GM21526 (cell line): Measurements from ENCODE around the gene CHCHD3.

ENCODE experiments used
- ATAC-seq: cut with Tn5 transposase; IDR thresholded peaks from one replicate; pipeline ENCODE4 v1.9.1; 2021; ENCODE audit warnings: moderate library complexity; ENCODE audit not compliant: unreplicated experiment, low FRiP score

CHCHD3 gene

DNA sequence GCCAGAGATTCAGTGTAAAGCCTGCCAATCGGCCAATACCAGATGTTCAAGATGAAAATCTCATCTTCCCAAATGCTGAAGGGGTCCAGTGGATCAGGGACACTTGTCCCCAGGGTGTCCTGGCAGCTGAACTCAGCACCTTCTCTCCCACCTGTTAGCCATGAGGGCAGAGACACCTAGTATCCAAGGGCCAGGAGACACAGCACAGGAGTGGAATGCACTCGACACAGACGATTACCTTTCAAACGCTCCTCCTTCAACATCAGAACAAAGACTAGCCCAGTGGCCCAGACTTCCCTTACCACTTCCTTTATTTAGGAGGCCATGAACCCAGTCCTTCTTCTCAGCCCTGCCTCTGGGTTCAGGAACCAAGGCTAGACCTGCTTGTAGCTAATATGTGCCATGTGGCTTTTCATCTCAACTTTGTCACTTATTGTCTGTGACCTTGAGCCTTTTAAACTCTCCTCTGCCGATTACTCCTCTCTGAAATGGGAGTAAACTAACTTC is 325.4 kb downstream of the CHCHD3 start:
- no peak for ATAC-seq

DNA sequence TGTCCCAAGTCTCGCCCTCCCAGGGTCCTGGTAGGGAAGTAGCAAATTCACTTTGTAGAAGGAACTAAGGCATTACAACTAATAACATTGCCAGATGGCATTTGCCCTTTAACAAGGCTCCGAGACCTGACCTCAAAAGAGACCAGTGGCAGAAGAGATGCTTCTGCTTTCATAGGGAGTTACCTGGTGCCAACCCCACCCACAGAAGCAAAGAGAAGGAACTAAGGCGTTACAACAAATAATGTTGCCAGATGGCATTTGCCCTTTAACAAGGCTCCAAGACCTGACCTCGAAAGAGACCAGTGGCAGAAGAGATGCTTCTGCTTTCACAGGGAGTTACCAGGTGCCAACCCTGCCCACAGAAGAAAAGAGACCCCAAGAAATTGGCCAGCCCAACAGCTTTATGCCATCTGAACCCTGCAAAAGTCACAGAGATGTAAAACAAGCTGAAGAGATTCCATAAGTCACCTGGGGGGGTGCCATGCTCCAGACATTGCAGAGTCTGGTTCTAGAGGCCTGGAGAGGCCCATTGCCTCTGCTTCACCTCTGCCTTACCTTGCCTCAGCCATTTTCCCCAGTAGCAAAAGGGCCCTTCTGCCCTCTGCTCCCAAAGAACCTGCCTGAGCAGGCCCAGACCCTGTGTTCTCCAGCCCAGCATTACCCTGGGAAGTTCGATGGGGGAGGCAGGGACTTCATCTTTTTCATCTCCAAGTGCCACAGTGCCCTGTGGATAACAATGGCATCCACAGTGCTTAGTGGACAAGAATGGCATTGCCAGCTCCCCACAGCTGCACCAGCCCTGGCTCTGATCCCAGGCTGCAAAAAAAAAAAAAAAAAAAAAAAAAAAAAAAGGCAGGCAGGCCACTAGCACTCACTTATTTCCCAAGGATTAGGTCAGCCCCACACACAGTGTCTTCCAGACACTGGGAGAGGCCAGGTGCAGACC is 326.1 kb downstream of the CHCHD3 start:
- no peak for ATAC-seq

DNA sequence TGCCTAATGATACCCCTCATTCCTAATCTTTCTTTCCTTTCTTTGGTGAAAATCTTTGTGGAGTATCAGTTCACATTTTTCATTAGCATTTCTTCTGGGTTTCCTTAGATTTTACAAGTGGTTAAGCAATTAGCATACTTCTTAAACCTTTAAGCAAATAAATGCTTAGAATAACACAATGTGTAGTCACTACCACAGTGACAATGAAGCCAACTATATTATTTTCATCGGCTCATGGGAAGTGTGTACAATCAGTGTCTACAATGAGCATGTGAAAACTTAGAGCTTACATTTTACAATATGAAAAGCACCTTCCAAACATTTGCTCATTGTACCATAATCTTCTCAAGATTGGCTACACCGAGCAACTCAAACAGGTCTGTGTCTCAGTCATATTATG is 329.5 kb downstream of the CHCHD3 start:
- ATAC-seq = no peak

DNA sequence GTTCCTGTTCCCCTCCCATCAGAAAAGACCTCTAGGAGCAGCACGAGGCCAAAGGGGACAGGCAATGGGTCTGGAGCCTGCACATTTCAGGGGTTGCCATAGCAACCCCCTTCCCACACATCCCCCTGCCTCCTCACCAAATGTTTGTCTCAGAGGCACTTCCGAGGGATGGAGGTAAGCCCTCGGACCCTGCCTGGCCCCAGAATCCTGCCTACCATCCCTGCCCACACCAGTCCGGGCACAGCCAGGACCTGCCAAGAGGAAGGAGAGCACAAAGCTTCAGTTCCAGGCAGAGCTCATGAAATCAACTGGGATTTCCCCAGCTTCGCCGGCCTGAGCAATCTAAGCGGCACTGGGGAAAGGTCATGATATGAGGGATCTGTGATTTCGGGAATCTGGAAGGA is 330.6 kb downstream of the CHCHD3 start:
- ATAC-seq = no peak

DNA sequence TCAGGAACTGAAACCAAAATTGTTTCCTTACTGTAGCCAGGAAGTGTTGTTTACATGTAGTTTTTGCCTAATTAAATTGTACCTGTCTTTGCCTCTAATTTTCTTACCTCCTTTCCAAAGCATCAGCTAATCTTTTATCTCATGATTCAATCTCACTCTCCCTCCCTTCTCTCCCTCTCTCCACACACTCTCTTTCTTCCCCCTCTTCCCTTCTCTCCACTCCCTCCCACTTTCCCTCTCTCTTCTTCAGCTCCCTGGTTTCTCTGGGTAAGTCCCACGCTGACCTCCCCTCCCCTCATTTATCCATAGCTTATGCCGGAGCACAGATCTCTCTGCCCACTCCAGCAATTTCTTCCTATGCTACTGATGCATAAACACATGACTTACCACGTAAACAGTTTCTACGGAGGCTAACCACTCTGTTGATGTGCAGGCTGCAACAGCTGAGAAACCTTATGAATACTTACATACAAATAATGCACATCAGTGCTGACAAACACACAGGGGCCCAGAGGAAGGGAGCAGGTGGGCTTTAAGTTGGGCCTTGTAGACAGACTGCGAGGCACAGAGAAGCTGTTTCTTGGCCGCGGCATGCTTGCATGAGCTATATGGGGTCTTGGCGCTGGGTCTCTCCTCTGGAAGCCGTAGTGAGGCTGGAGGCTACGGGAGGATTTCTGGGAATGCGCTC is 331.2 kb downstream of the CHCHD3 start:
- ATAC-seq = no peak

DNA sequence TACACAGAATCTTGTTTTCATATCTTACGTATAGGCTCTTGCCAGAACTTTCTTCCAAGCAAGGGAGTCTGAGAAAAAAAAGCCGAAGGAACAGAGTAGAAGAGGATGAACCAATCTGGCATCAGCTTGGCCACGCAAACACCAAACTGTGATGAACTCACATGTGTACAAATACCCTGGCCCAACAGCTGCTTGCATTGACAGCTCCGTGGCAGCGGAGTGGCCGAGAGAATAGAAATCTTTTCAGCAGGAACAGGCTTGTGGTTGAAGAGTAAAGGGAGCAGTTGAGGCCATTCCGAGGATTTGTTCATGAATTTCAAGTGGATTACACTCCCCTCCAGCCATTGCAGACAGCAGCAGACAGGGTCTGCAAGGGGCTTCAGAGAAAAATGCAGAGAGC is 331.8 kb downstream of the CHCHD3 start:
- no peak for ATAC-seq

DNA sequence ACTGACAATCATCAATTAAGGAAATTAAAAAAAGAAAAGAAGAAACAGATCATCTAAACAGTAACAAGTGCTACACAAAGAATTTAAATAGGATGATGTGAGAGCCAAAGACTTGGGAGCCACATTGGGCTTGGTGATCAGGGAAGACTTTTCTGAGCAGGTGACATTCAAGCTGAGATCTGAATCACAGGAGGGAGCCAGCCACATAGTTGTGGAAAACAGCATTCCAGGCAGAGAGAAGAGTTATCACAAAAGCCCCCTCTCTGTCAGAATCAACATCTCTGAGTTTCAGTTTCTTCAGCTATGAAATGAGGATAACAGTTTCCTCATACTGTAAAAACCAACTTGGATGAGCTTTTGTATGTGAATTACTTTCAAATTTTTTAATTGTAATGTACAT is 336.4 kb downstream of the CHCHD3 start:
- ATAC-seq = no peak

DNA sequence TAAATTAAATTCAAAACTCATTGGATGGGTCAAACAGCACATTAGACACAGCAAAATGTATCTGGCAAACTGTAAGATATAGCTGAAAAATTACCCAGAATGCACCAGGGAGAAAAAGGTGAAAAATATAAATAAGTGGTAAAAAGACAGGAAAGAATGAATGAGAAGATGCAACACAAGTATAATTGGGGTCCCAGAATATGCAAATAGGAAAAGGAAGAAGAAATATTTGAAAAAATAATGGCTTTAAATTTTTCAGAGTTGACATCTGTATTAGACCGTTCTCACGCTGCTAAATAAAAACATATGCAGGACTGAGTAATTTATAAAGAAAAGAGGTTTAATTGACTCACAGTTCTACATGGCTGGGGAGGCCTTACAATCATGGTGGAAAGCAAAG is 337.9 kb downstream of the CHCHD3 start:
- ATAC-seq = no peak

DNA sequence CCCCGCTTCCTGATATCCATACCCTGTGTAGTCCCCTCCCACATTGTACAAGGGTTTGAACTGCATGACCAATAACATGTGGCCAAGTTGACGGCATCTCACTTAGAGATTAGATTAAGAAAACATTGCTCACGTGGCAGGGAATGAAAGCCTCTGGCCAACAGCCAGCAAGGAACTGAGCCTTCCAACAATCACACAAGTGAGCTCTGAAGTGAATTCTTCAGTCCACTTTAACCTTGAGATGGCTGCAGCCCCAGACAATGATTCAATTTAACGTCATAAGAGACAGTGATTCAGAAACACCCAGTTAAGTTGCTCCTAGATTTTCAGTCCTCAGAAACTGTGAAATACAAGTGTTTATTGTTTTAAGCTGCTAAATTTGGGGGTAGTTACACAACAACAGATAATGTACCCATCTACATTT is 339.7 kb downstream of the CHCHD3 start:
- no peak for ATAC-seq

DNA sequence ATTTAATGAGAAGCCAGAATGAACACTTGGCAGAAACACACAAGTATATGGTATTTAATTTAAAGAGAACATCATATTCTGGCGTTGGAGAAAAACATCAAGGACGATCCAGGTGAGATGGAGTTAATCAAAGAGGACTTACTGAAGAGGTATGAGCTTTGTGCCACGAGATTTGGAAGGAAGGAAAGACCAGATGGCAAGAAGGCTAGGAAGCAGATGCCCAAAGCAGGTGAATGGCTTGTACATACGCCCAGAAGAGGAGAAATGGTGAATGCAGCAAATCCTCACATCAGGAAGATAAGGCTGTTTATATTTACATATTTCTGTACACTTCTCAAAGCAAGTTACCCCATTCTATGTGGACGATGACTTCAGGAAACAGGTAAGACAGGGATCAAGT is 341.7 kb downstream of the CHCHD3 start:
- ATAC-seq = no peak

DNA sequence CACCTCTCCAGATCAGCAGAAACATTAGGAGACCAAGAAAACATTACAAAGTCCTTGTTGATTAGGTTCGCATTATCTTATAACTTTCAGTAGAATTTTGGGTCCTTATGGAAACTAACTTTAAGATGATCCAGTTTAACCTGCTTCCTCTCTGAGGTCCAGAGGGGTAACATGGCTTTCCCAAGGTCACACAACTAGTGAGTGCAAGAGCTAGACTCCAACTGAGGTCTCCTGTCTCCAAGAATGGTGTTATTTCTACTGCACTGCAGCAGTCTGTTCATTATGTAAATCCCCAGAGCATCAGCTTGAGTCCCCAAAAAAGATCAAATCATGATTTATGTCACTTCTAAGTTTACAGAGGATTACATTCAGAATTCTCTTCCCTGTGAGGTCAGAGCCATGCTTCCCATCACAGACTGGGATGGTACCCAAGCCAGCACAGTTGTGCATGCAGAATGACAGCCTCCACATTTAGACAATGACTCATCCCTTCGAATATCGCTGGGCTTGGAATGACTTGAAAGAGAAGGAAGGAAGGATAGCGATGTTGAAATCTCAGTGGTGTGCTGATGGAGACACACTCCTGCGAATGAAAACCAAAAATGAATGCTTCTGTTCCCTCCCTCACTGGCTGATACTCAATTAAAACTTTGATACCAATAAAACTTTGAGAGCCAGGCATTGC is 342.5 kb downstream of the CHCHD3 start:
- no peak for ATAC-seq

DNA sequence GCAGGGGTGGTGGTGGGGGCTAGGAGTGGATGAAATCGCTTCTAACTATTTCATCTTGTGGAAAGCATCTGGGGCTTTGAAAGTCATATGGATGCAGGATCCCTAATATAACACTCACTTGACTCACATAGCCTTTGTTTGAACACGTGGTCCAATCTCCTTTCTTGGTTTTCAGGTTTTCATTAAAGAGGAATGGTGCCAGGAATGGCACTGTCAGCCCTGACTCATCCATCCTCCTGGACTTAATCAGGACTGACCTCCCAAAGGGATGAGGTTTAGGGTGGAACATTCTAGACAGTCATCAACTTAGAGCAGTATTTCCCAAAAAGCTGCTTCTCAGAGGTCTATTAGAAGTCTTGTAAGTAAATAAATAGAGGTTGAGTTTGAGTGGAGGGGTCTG is 343.6 kb downstream of the CHCHD3 start:
- no peak for ATAC-seq

DNA sequence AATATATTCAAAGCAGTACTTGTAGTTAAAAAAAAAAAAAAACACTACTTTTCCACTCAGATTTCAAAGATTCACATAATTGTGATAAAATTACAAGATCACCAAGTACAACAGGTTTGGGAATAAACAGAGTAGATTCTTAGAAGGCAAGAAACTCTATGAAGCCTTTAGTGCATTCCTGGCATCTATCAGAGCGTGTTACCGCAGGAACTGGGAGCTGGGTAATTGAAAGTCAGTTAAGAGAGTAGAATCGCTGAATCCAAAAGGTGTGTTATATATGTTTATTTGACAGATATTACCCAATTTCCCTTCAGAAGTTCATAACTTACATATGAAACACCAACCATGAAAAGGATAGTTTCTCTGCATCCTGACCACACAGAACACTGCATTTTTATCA is 346.4 kb downstream of the CHCHD3 start:
- no peak for ATAC-seq
